HG03378 (cell line): ENCODE results near the gene GUCY2D.
"Not testable (repeated sequence)": the region's sequence is repeated elsewhere in the genome, so short reads cannot be mapped to it uniquely, and the experiment has no call there.

Experiments used
- ATAC-seq: cut with Tn5 transposase; IDR thresholded peaks from one replicate; pipeline ENCODE4 v1.9.1; 2021; ENCODE audit warnings: mild to moderate bottlenecking, moderate library complexity; ENCODE audit not compliant: unreplicated experiment

GUCY2D gene

GRCh38 chr17:8015236-8015956, 13.0 kb downstream of the GUCY2D start:
- ATAC-seq: no peak

GRCh38 chr17:8015957-8016631, 13.7 kb downstream of the GUCY2D start:
- no peak for ATAC-seq

GRCh38 chr17:8016632-8017424, 14.4 kb downstream of the GUCY2D start:
- ATAC-seq: no peak

GRCh38 chr17:8018436-8018835, 16.0 kb downstream of the GUCY2D start:
- ATAC-seq: no peak

GRCh38 chr17:8019166-8019565, 16.8 kb downstream of the GUCY2D start:
- no peak for ATAC-seq

- no peak for ATAC-seq
Observed at GRCh38 chr17:8019665-8020650, 17.5 kb downstream of the GUCY2D start.

- ATAC-seq: no peak
Observed at GRCh38 chr17:8020776-8021564, 18.6 kb downstream of the GUCY2D start.

GRCh38 chr17:8021565-8022359, 19.3 kb downstream of the GUCY2D start:
- no peak for ATAC-seq

GRCh38 chr17:8022360-8023003, 20.1 kb downstream of the GUCY2D start:
- ATAC-seq: no peak

GRCh38 chr17:8024161-8024560, 21.7 kb downstream of the GUCY2D start:
- ATAC-seq: not testable (repeated sequence)

GRCh38 chr17:8025176-8025911, 22.9 kb downstream of the GUCY2D start:
- no peak for ATAC-seq

- no peak for ATAC-seq
Observed at GRCh38 chr17:8029121-8029520, 26.7 kb downstream of the GUCY2D start.

GRCh38 chr17:8031261-8031661, 28.8 kb downstream of the GUCY2D start:
- ATAC-seq: no peak

GRCh38 chr17:8031950-8032349, 29.5 kb downstream of the GUCY2D start:
- ATAC-seq: no peak

GRCh38 chr17:8032442-8032841, 30.0 kb downstream of the GUCY2D start:
- no peak for ATAC-seq

- ATAC-seq: no peak
Observed at GRCh38 chr17:8038954-8039610, 36.7 kb downstream of the GUCY2D start, which contains the start of gene ALOX15B. TSS of gene ALOX15B (plus strand) at chr17:8039059. CDS start at chr17:8039156, 97 bp downstream.

GRCh38 chr17:8039611-8040168, 37.3 kb downstream of the GUCY2D start:
- ATAC-seq: no peak
